PC-9 (cell line): ENCODE data around the gene MR1. TPM values are rescaled to one million over a fixed set of nuclear protein-coding genes. Genes with fewer than 3 reads are reported as not detected.

Experiments
- BruUV-seq: library from RNA; stranded (reverse); fragments of 400-500 nt; replicated peaks from 2 replicates; lab custom pipeline; 2021; lab: Mats Ljungman, UMichigan
- CTCF ChIA-PET: fragments of 300-600 bp; sonication (Branson Sonifier 250); formaldehyde crosslinking; loops from one replicate; lab custom pipeline; 2022; ENCODE audit warnings: antibody characterized with exemption; lab: Charles Lee
- POLR2A ChIA-PET: fragments of 300-600 bp; sonication (Branson Sonifier 250); formaldehyde crosslinking; loops from one replicate; lab custom pipeline; 2022; ENCODE audit warnings: antibody characterized with exemption; ENCODE audit not compliant: unreplicated experiment; lab: Charles Lee
- DNase-seq, 2 experiments: peaks; one replicate each; pipeline versions ENCODE4 v3.0.0 to v3.0.0-alpha.2; 2015 to 2022; ENCODE audit warnings: mixed read lengths in 1 of 2
- H2AFZ ChIP-seq: fragments of 200-600 bp; sonication (generic); 2 replicates; pipeline ENCODE4 v1.8.1; 2017; ENCODE audit warnings: antibody characterized with exemption
- H3F3A ChIP-seq: fragments of 200-600 bp; sonication (generic); 2 replicates; pipeline ENCODE4 v1.8.1; 2017; ENCODE audit warnings: antibody characterized with exemption, mild to moderate bottlenecking, low read depth; ENCODE audit not compliant: insufficient read depth
- H3K27ac ChIP-seq: fragments of 200-600 bp; sonication (generic); 2 replicates; pipeline ENCODE4 v1.6.1; 2016; ENCODE audit warnings: mixed run types
- H3K27me3 ChIP-seq: fragments of 200-600 bp; sonication (generic); 2 replicates; pipeline ENCODE4 v1.6.1; 2016; ENCODE audit warnings: low read depth, mixed run types; ENCODE audit not compliant: insufficient read depth
- H3K36me3 ChIP-seq: fragments of 200-600 bp; sonication (generic); 2 replicates; pipeline ENCODE4 v1.6.1; 2016; ENCODE audit warnings: low read depth, mixed run types
- H3K4me1 ChIP-seq: fragments of 200-600 bp; sonication (generic); replicated peaks from 2 replicates; pipeline ENCODE4 v1.6.1; 2016; ENCODE audit warnings: mixed run types; ENCODE audit not compliant: insufficient read depth
- H3K4me2 ChIP-seq: fragments of 200-600 bp; sonication (generic); 2 replicates; pipeline ENCODE4 v1.6.1; 2017; ENCODE audit warnings: mixed run types
- H3K4me3 ChIP-seq: fragments of 200-600 bp; sonication (generic); 2 replicates; pipeline ENCODE4 v1.6.1; 2016; ENCODE audit warnings: mixed run types
- H3K79me2 ChIP-seq: fragments of 200-600 bp; sonication (generic); 2 replicates; pipeline ENCODE4 v1.6.1; 2017; ENCODE audit warnings: low read depth, mixed run types
- H3K9me2 ChIP-seq: fragments of 200-600 bp; sonication (generic); 2 replicates; pipeline ENCODE4 v1.8.1; 2017; ENCODE audit warnings: mild to moderate bottlenecking; ENCODE audit not compliant: insufficient read depth
- H3K9me3 ChIP-seq: fragments of 200-600 bp; sonication (generic); 2 replicates; pipeline ENCODE4 v1.8.1; 2016; ENCODE audit warnings: low read depth; ENCODE audit not compliant: insufficient read depth
- H4K20me1 ChIP-seq: fragments of 200-600 bp; sonication (generic); 2 replicates; pipeline ENCODE4 v1.8.1; 2017; ENCODE audit not compliant: insufficient read depth
- CTCF ChIP-seq: fragments of 200-600 bp; sonication (generic); conservative IDR thresholded peaks from 2 replicates; pipeline ENCODE4 v1.6.1; 2017; ENCODE audit warnings: mixed run types, antibody characterized with exemption, mild to moderate bottlenecking, moderate library complexity
- EZH2 ChIP-seq: fragments of 200-600 bp; sonication (generic); IDR thresholded peaks from 2 replicates; pipeline ENCODE4 v1.8.0; 2017; ENCODE audit warnings: antibody characterized with exemption, low read depth
- intact Hi-C: fragments of 100-400 bp; cut with micrococcal nuclease; formaldehyde crosslinking; loops from one replicate; pipeline ENCODE4 v1.10.0; 2022; ENCODE audit not compliant: unreplicated experiment
- total RNA-seq: library from RNA; stranded (reverse); gene quantifications from 2 replicates; pipeline ENCODE4 v1.2.3, GENCODE V29; 2021

MR1 gene
- total RNA-seq, 1 experiment from 2014 or later: 15.5 TPM

DNA sequence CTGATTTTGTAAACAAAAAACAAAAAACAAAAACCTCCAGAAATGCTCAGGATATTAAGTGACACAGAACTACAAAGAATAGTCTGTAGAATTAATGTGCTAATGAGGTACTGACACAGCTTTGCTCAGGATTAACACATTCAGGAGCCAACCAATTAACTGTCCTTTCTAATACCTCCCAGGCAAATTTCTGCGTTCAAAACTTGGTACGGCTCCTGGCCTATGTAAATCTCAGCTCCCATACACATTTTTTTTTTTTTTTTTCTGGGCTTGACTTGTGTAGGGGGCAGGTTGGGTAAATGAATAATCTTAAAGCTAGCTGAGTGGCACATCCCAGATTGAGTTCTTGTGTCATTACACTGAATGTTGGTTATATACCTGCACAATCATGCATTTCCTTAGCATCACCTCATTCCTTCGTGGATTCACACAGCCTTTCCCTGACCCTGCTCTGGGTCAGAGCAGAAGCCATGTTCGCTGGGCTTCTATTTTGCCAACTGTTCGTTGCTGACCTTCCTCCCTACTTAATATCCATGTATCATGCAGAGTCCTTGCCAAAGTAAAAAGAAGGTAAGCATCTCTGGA lies 42.1 kb downstream of the MR1 start:
- Histone ChIP-seq H3K27me3 (no peaks in the 10 kb centered on the region), H3K9me3 (no peaks in the 10 kb centered on the region), H4K20me1 (no peaks in the 10 kb centered on the region), H3F3A (peaks cover 4% of the 10 kb centered on the region; the same call in 1 of the 2 replicates), H3K9me2 (no peaks in the 10 kb centered on the region), H3K27ac (no peak overlapping the region), H3K4me3 (no peak overlapping the region), H3K79me2 (no peaks in the 10 kb centered on the region), H3K36me3 (no peaks in the 10 kb centered on the region), H2AFZ (no peak overlapping the region), H3K4me2 (no peak overlapping the region), H3K4me1 (peaks cover 32% of the 10 kb centered on the region)
- DNase-seq: no peak
- ChIA-PET CTCF (interaction anchor here (1.0 kb wide), 1 partner anchor 8 kb away, joined by 4 read pairs; no protein-coding TSS in a partner anchor), POLR2A (interaction anchor here (0.7 kb wide), 1 partner anchor 56 kb away, joined by 7 read pairs; no protein-coding TSS in a partner anchor)
- TF ChIP-seq CTCF (no peak), EZH2 (no peak)
- intact Hi-C loops: loop anchor here (5.0 kb wide), 2 partner anchors 41 to 574 kb away; partner anchors contain the start of gene ACBD6
- no TSS peak for BruUV-seq

GRCh38 chr1:181076852-181077251 lies 43.1 kb downstream of the MR1 start:
- Histone ChIP-seq H3K9me3 (no peaks in the 10 kb centered on the region), H3F3A (peaks cover 4% of the 10 kb centered on the region; the same call in 1 of the 2 replicates), H3K4me1 (peaks cover 32% of the 10 kb centered on the region), H4K20me1 (no peaks in the 10 kb centered on the region), H3K27me3 (no peaks in the 10 kb centered on the region), H3K4me3 (no peak overlapping the region), H3K79me2 (no peaks in the 10 kb centered on the region), H3K9me2 (no peaks in the 10 kb centered on the region), H2AFZ (no peak overlapping the region), H3K4me2 (peak overlapping the region; percentile 35; the same call in 1 of the 2 replicates), H3K36me3 (no peaks in the 10 kb centered on the region), H3K27ac (no peak overlapping the region)
- no peak for DNase-seq
- intact Hi-C loops: loop anchor here (5.0 kb wide), 2 partner anchors 40 to 575 kb away; partner anchors contain the start of gene ACBD6
- BruUV-seq: no TSS peak
- ChIA-PET CTCF (no interaction called here), POLR2A (interaction anchor here (0.7 kb wide), 1 partner anchor 55 kb away, joined by 7 read pairs; no protein-coding TSS in a partner anchor)
- TF ChIP-seq CTCF (no peak), EZH2 (no peak)

DNA sequence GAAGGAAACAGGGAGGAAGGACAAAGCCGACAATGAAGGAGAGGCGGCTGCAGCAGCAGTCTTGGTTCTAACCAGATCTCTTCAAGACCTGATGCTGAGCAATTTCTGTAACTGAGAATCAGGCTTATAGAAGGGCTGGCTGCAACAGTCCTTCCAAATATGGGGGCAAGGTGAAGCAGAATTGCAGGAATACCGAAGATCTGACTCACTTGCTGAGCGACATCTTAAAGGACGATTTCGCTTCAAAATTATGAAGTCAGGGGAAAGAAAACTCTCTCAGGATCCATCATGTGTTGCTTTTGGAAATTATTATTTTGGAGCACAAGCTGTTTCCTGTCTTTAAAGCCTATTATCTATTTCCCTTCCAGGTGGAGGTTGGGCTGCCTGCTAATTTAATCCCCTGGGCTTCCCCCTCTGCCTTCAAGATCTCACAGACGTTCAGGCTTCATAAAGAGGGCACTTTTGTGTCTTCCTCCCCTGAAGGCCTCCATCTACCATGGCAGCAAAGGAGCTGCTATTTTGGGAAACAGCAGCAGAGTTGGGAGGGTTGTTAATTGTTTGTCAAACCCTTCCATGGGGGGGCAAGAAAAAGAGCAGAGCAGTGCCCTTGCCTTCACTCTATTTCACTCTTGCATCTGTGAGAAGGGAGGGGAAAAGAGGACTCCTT lies 43.9 kb downstream of the MR1 start:
- Histone ChIP-seq H3K27me3 (no peaks in the 10 kb centered on the region), H3K4me3 (no peak overlapping the region), H3K9me2 (no peaks in the 10 kb centered on the region), H4K20me1 (no peaks in the 10 kb centered on the region), H3K27ac (peak overlapping the region; percentile 3; the same call in 1 of the 2 replicates), H3K79me2 (no peaks in the 10 kb centered on the region), H3K36me3 (no peaks in the 10 kb centered on the region), H3K4me2 (peak overlapping the region; percentile 35), H3K9me3 (no peaks in the 10 kb centered on the region), H3K4me1 (peaks cover 31% of the 10 kb centered on the region), H3F3A (peaks cover 4% of the 10 kb centered on the region; the same call in 1 of the 2 replicates), H2AFZ (peak overlapping the region; percentile 53)
- no peak for TF ChIP-seq EZH2
- CTCF ChIA-PET: no interaction called here
- TSS peak; percentile 97 for BruUV-seq
- peak; percentile 34 to 76 for DNase-seq
- POLR2A ChIA-PET: interaction anchor here (0.7 kb wide), 1 partner anchor 72 kb away, joined by 6 read pairs; no protein-coding TSS in a partner anchor
- intact Hi-C loops: loop anchor here (5.0 kb wide), 2 partner anchors 40 to 575 kb away; partner anchors contain the start of gene ACBD6
